Activated T-cell treated with anti-CD3 and anti-CD28 coated beads, Interleukin-2, amount 50 U/mL, for 72 hours (primary cell): ENCODE measurements around the gene ANO2. TPM values are rescaled to one million over a fixed set of nuclear protein-coding genes. Genes with fewer than 3 reads are reported as not detected.

Source experiments
- ATAC-seq, 2 donors: fragments of 150-1000 bp; cut with Tn5 transposase; replicated peaks in 1 of 2; 2 replicates each; pipeline ENCODE4 v1.10.0; 2021; ENCODE audit warnings: moderate library complexity in 2 of 2, mild to moderate bottlenecking in 1 of 2
- DNase-seq, 2 donors: peaks; one replicate each; pipeline ENCODE4 v3.0.0; 2021 to 2022; ENCODE audit warnings: mixed read lengths in 1 of 2
- H3K27ac Mint-ChIP-seq: one replicate; pipeline ENCODE4 v1.8.0; 2022; ENCODE audit warnings: mild to moderate bottlenecking, moderate library complexity, mixed read lengths
- H3K27me3 Mint-ChIP-seq: one replicate; pipeline ENCODE4 v1.8.0; 2022; ENCODE audit warnings: low read depth, mixed read lengths
- H3K36me3 Mint-ChIP-seq, 2 donors: one replicate each; pipeline ENCODE4 v1.8.0; 2022; ENCODE audit warnings: mixed read lengths in 2 of 2, mild to moderate bottlenecking in 1 of 2; ENCODE audit not compliant: insufficient read depth in 2 of 2
- H3K4me1 Mint-ChIP-seq: one replicate; pipeline ENCODE4 v1.8.0; 2022; ENCODE audit warnings: low read depth, mixed read lengths
- H3K4me3 Mint-ChIP-seq, 2 donors: one replicate each; pipeline ENCODE4 v1.8.0; 2022; ENCODE audit warnings: mild to moderate bottlenecking in 2 of 2, mixed read lengths in 2 of 2, moderate library complexity in 2 of 2
- H3K9me3 Mint-ChIP-seq, 2 donors: one replicate each; pipeline ENCODE4 v1.8.0; 2022; ENCODE audit warnings: mixed read lengths in 2 of 2
- total RNA-seq, 2 donors: library from RNA; stranded (reverse); gene quantifications; one replicate each; pipeline ENCODE4 v1.2.3, GENCODE V29; 2022

The ANO2 gene
- total RNA-seq, 2 donors from 2014 or later = not detected

DNA sequence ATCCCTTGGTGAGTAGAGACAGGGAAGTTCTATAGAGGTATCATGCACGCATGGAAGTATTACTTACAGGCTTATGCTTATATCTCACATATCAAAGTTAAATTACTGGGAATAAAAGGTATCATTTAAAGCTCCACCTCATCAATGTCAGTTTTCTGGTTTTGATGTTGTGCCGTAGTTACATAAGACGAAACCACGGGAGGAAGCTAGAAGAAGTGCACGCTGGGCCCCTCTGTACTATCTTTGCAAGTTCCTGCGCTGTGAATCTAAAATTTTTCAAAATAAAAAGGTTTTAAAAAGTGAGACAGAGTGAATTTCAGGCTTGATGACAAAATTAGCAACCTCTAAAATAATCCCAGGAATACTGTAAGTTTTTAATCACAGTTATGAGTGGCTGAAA, 198.1 kb downstream of the ANO2 start:
- DNase-seq (no peak), ATAC-seq (no peak)
- Mint-ChIP-seq H3K4me3 (no peak overlapping the region), H3K36me3 (no peaks in the 10 kb centered on the region), H3K4me1 (peaks cover 12% of the 10 kb centered on the region), H3K9me3 (no peaks in the 10 kb centered on the region), H3K27ac (no peak overlapping the region), H3K27me3 (peaks cover 5% of the 10 kb centered on the region)

- DNase-seq = no peak
- Mint-ChIP-seq H3K36me3 (no peaks in the 10 kb centered on the region), H3K9me3 (no peaks in the 10 kb centered on the region), H3K4me3 (no peak overlapping the region), H3K27ac (no peak overlapping the region), H3K27me3 (peaks cover 5% of the 10 kb centered on the region), H3K4me1 (peaks cover 12% of the 10 kb centered on the region)
- no peak for ATAC-seq
These were observed 198.8 kb downstream of the ANO2 start for GRCh38 chr12:5746036-5746908.

- Mint-ChIP-seq H3K27ac (no peak overlapping the region), H3K9me3 (no peaks in the 10 kb centered on the region), H3K27me3 (peaks cover 5% of the 10 kb centered on the region), H3K4me3 (no peak overlapping the region), H3K4me1 (peaks cover 12% of the 10 kb centered on the region), H3K36me3 (no peaks in the 10 kb centered on the region)
- ATAC-seq (peak; percentile 73 to 74), DNase-seq (peak; percentile 66 to 70)
These were observed 199.7 kb downstream of the ANO2 start for GRCh38 chr12:5745251-5745888.

GRCh38 chr12:5742258-5742657, 202.8 kb downstream of the ANO2 start:
- Mint-ChIP-seq H3K4me3 (no peak overlapping the region), H3K9me3 (no peaks in the 10 kb centered on the region), H3K36me3 (no peaks in the 10 kb centered on the region), H3K27ac (no peak overlapping the region), H3K4me1 (peaks cover 6% of the 10 kb centered on the region), H3K27me3 (no peaks in the 10 kb centered on the region)
- ATAC-seq = no peak
- DNase-seq = no peak

DNA sequence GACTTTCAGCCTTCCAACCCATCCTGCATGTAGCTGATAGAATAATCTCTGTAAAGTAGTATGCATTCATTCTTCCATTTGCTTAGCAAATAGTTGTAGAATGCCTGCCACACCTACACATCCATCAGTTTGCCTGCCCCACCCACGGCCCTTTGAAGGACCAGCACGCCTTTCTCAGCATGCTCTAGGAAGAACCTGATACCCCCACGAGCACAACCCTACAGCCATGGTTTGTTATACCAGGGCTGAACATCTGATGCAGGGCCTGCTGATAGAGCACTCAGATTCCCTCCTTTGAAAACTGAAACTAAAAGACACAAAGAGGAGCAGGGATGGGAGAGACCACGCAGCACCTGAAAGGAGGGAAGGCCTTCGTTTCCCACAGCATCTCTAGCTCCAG, 205.1 kb downstream of the ANO2 start:
- ATAC-seq (no peak), DNase-seq (no peak)
- H3K36me3 Mint-ChIP-seq = no peaks in the 10 kb centered on the region
- no peaks in the 10 kb centered on the region for H3K27me3 Mint-ChIP-seq
- no peak overlapping the region for H3K27ac Mint-ChIP-seq
- no peaks in the 10 kb centered on the region for H3K4me1 Mint-ChIP-seq
- H3K4me3 Mint-ChIP-seq = no peak overlapping the region
- H3K9me3 Mint-ChIP-seq = no peaks in the 10 kb centered on the region

DNA sequence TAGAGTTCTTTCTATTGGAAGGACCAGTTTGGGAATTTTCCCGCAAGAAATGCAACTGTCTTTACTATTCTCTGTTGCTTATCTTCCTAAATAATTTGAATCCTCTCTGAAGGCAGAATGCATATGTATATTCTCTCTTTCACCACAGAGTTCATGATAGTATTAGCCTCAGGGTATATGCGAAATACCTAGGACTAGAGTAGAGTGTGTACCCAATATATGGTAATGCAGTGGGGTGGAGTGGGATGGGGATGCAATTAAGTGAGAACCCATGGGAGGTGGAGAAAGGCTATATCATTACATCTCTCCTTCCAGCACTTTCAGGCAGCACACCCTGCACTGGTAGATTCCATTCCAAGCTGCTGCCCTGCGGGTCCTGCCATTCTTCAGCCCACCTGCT, 207.3 kb downstream of the ANO2 start:
- no peak for ATAC-seq
- Mint-ChIP-seq H3K9me3 (no peaks in the 10 kb centered on the region), H3K4me3 (no peak overlapping the region), H3K36me3 (no peaks in the 10 kb centered on the region), H3K4me1 (no peaks in the 10 kb centered on the region), H3K27me3 (no peaks in the 10 kb centered on the region), H3K27ac (no peak overlapping the region)
- DNase-seq = no peak

- no peaks in the 10 kb centered on the region for H3K4me1 Mint-ChIP-seq
These were observed 208.5 kb downstream of the ANO2 start for GRCh38 chr12:5736527-5736926.

GRCh38 chr12:5736016-5736415, 209.0 kb downstream of the ANO2 start:
- H3K4me3 Mint-ChIP-seq = no peak overlapping the region
- no peaks in the 10 kb centered on the region for H3K36me3 Mint-ChIP-seq
- no peak for ATAC-seq
- H3K27ac Mint-ChIP-seq = no peak overlapping the region
- H3K9me3 Mint-ChIP-seq = no peaks in the 10 kb centered on the region
- H3K4me1 Mint-ChIP-seq = no peaks in the 10 kb centered on the region
- no peak for DNase-seq
- no peaks in the 10 kb centered on the region for H3K27me3 Mint-ChIP-seq

More at GRCh38 chr12:5736527-5736926, 208.5 kb downstream of the ANO2 start:
- ATAC-seq = no peak
- Mint-ChIP-seq H3K27ac (no peak overlapping the region), H3K36me3 (no peaks in the 10 kb centered on the region), H3K9me3 (no peaks in the 10 kb centered on the region), H3K4me3 (no peak overlapping the region), H3K27me3 (no peaks in the 10 kb centered on the region)
- DNase-seq = no peak

DNA sequence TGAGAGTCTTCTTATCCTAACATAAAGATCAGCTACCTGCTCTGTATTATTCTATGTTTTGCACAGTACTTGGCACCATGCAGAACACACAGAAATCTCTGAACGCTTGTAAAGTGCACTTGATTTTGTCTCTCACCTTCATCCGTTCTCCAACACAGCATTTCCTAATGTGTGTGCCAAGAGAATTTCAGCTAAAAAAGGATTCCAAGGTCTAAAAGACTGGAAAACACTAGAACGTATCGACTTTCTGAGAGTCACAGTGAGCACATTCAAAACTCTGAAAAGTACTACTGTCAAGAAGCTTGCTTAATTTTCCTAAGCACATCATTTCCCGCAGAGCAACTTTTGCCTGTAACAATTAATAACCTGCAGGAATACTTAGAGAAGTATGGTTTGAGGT, 211.1 kb downstream of the ANO2 start:
- Mint-ChIP-seq H3K9me3 (no peaks in the 10 kb centered on the region), H3K27me3 (no peaks in the 10 kb centered on the region), H3K27ac (no peak overlapping the region), H3K36me3 (no peaks in the 10 kb centered on the region), H3K4me1 (no peaks in the 10 kb centered on the region), H3K4me3 (no peak overlapping the region)
- ATAC-seq (no peak), DNase-seq (no peak)

- no peak for ATAC-seq
- no peak overlapping the region for H3K4me3 Mint-ChIP-seq
- H3K27ac Mint-ChIP-seq = no peak overlapping the region
- H3K36me3 Mint-ChIP-seq = no peaks in the 10 kb centered on the region
- H3K27me3 Mint-ChIP-seq = no peaks in the 10 kb centered on the region
- no peaks in the 10 kb centered on the region for H3K9me3 Mint-ChIP-seq
- DNase-seq = no peak
- no peaks in the 10 kb centered on the region for H3K4me1 Mint-ChIP-seq
These were observed 211.8 kb downstream of the ANO2 start for GRCh38 chr12:5733136-5733755.

- no peak overlapping the region for H3K4me3 Mint-ChIP-seq
- H3K4me1 Mint-ChIP-seq = no peaks in the 10 kb centered on the region
- H3K27me3 Mint-ChIP-seq = no peaks in the 10 kb centered on the region
- H3K9me3 Mint-ChIP-seq = no peaks in the 10 kb centered on the region
- no peak for DNase-seq
- no peak overlapping the region for H3K27ac Mint-ChIP-seq
- H3K36me3 Mint-ChIP-seq = no peaks in the 10 kb centered on the region
- no peak for ATAC-seq
These were observed 214.1 kb downstream of the ANO2 start for GRCh38 chr12:5730962-5731361.

DNA sequence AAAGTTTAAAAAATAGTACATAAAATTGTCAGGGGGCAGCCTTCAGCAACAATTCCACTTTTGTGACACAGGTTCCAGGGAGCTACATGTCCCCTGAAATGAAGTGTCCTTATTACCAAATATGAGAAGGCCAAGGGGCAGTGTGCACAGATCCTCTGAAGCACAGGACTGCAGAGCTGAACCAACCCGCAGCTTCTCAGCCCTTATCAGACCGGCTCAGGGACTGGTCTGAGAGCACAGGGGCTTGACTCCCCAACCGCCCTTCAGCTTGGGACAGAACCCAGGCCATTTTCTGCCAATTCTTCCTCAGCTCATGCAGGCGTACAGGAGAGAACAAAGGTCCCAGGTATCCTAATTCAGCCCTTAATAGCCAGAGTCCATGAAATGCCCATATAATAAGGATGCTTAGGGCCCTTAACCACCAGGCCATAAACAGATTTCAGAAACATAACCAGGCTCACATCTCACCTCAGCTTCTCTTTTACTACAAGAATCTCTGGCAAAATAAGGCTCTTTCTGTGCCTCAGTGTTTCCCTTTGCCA, 221.3 kb downstream of the ANO2 start:
- no peak for ATAC-seq
- no peaks in the 10 kb centered on the region for H3K36me3 Mint-ChIP-seq
- H3K27me3 Mint-ChIP-seq = no peaks in the 10 kb centered on the region
- no peak overlapping the region for H3K4me3 Mint-ChIP-seq
- H3K27ac Mint-ChIP-seq = no peak overlapping the region
- no peaks in the 10 kb centered on the region for H3K4me1 Mint-ChIP-seq
- DNase-seq = no peak
- no peaks in the 10 kb centered on the region for H3K9me3 Mint-ChIP-seq

GRCh38 chr12:5723071-5723470, 222.0 kb downstream of the ANO2 start:
- Mint-ChIP-seq H3K4me3 (no peak overlapping the region), H3K27ac (no peak overlapping the region), H3K36me3 (no peaks in the 10 kb centered on the region), H3K9me3 (no peaks in the 10 kb centered on the region), H3K4me1 (no peaks in the 10 kb centered on the region), H3K27me3 (no peaks in the 10 kb centered on the region)
- ATAC-seq (no peak), DNase-seq (no peak)
